HG02840 (cell line): ENCODE data around the gene CNPPD1.
"Not testable (repeated sequence)": the region's sequence is repeated elsewhere in the genome, so short reads cannot be mapped to it uniquely, and the experiment has no call there.

Experiments
- ATAC-seq: cut with Tn5 transposase; IDR thresholded peaks from one replicate; pipeline ENCODE4 v1.9.1; 2021; ENCODE audit warnings: mild to moderate bottlenecking, moderate library complexity, moderate number of reproducible peaks; ENCODE audit not compliant: unreplicated experiment, low FRiP score

The CNPPD1 gene

GRCh38 chr2:219209236-219210195, 32.8 kb upstream of the CNPPD1 start:
- ATAC-seq, result no peak

DNA sequence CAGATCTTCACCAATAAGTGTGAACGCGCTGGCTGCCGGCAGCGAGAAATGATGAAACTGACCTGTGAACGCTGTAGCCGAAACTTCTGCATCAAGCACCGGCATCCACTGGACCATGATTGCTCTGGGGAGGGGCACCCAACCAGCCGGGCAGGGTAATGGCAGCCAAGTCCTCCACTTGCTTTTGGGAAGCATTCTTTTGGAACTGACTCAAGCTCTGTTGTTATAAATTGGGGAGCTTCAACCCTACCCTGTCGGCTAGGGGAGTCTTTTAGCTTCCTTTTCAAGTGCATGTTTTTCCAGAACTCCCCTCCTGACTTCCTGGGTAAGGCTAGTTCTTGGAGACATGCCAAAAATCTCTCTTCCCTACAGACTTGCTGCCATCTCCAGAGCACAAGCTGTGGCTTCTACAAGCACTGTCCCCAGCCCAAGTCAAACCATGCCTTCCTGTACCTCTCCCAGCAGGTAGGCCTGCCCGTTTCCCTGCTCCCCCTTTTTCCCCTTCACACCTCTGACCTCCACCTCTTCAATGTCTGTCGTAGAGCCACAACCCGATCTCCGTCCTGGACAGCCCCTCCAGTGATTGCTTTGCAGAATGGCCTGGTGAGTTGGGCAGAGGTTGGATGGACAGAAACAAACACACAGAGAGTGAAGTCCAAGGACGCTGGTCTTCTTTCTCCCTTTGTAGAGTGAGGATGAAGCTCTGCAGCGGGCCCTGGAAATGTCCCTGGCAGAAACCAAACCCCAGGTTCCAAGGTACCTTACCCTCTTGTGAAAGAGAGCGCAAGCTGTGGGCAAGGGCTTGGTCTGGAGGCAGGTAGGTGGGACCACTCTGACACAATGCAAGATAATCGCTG, 31.4 kb upstream of the CNPPD1 start:
- no peak for ATAC-seq

DNA sequence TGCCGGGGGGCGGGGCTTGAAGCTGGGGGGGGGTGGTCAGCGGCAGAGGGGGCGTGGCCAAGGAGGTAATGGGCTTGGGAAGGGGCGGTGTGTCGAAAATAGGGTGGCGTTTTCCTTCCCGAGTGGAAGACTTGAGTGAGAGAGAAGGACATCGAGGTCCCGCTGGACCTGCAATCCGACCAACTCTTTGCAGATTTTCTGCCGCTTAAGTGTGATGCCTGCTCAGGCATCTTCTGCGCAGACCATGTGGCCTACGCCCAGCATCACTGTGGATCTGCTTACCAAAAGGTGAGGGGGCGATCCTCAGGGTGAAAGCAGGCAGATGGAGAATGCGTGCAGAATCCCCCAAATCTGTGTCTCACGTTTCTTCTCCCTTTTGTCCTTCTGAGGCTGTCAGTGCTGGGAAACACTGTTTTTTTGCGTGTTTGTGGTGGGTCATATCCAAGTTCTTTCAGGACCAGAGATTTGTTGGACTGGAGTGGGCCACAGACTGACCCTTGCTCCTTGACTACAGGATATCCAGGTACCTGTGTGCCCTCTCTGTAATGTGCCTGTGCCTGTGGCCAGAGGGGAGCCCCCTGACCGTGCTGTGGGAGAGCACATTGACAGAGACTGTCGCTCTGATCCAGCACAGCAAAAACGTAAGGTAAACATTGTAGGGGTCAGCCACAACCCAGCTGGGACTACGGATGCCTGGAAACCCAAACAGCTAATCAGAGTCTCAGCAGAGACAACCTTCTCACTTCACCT, 30.6 kb upstream of the CNPPD1 start:
- ATAC-seq, result no peak

DNA sequence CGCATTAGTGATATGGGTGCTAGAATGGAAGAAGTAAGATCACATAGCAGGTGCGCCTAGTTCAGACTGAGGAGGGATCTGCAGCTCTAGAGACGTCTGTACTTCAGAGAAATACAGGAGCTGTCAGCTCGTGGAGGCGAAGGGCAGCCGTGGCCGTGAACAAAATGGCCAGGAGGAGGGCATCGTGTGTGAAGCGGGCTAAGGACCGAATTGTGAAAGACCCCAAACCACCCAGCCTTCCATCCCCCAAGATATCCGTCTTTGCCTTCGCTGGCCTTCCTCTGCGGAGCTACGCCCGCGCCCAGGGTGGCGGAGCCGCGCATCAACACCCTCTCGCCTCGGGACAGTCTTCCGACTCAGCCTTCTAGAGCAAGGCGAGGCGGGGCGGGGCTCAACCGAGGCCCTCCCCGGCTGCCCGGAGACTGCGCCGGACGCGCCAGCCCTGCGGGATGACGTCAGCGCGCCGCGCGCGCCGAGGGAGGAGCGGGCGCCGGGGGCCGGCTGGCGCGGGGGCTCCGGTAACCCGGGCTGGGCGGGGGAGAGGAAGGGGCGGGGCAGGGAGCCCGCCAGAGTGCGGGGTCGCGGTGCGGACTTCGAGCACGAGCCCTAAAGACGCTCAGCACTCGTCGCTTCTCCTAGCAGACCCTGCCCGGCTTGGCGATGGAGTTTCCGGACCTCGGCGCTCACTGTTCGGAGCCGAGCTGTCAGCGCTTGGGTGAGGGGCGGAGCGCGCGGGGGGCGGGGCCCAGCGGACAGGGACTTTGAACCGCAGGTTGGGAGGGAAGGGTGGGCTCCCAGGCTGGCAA, 29.8 kb upstream of the CNPPD1 start, which contains the start of gene ZFAND2B:
Gene ZFAND2B, plus strand, starts transcription at position 455 of the 806 bp plus-strand sequence. Its CDS starts 206 bp downstream, at position 661.
- peak; percentile 93 for ATAC-seq

DNA sequence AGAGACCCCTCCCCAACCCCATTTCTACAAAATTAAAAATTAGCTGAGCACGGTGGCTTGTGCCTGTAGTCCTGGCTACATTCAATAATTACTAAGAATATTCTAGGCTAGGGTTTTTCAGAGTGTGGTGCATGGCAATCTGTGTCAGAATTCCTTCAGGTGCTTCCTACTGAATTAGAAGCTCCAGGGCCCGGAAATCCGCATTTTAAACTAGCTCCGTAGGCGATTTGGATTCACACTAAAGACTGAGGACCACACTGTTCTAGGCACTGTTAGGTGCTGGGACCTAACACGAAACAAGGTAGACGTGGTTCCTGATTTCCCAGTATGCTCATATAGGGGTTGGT, 29.2 kb upstream of the CNPPD1 start:
- no peak for ATAC-seq

- no peak for ATAC-seq
Observed at GRCh38 chr2:219205165-219205538, 28.4 kb upstream of the CNPPD1 start.

DNA sequence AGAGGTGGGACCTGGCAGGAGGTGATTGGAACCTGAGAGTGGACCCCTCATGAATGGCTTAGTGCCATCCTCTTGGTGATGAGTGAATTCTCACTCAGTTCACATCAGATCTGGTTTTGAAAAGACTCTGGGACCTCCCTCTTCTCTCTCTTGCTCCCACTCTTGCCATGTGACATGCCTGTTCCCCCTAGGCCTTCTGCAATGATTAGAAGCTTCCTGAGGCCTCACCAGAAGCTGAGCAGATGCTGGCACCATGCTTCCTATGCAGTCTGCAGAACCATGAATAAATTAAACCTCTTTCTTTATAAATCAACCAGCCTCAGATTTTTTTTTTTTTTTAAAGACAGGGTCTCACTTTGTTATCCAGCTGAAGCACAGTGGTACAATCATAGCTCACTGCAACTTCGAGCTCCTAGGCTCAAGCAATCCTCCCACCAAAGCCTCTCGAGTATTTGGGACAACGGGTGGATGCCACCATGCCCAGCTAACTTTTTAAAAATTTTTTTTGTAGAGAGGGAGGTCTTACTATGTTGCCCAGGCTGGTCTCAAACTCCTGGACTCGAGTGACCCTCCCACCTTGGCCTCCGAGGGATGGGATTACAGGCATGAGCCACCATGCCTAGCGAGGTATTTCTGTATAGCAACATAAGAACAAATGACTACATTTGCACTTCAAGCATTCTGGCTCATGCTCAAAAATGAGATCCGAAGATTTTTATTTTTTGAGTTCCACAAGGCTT, 27.9 kb upstream of the CNPPD1 start:
- no peak for ATAC-seq

- ATAC-seq, result not testable (repeated sequence)
Observed at GRCh38 chr2:219201331-219201730, 24.6 kb upstream of the CNPPD1 start.

GRCh38 chr2:219200502-219201326, 24.0 kb upstream of the CNPPD1 start:
- ATAC-seq, result not testable (repeated sequence)

GRCh38 chr2:219199470-219200211, 22.9 kb upstream of the CNPPD1 start:
- ATAC-seq, result no peak

DNA sequence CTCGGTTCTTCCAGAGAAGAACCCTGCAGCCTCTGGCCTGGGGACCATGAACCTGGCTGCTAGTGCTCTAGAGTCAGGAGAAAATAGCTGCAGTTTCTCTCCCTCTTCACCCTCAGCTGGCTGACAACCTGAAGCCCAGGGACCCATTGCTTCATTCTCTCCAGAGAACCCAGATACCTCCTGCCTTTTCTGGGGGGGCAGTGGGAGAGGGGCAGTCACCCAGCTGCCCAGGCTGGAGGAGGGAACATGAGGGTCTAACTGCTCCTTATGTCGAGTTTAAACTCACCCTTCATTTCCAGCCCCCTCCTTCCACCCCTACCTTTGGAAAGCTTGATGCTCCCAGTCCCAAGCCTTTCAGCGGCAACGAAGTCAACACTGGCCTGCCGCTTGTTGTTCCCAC, 22.2 kb upstream of the CNPPD1 start:
- ATAC-seq, result no peak

- ATAC-seq, result no peak
Observed at GRCh38 chr2:219197388-219197787, 20.7 kb upstream of the CNPPD1 start.

DNA sequence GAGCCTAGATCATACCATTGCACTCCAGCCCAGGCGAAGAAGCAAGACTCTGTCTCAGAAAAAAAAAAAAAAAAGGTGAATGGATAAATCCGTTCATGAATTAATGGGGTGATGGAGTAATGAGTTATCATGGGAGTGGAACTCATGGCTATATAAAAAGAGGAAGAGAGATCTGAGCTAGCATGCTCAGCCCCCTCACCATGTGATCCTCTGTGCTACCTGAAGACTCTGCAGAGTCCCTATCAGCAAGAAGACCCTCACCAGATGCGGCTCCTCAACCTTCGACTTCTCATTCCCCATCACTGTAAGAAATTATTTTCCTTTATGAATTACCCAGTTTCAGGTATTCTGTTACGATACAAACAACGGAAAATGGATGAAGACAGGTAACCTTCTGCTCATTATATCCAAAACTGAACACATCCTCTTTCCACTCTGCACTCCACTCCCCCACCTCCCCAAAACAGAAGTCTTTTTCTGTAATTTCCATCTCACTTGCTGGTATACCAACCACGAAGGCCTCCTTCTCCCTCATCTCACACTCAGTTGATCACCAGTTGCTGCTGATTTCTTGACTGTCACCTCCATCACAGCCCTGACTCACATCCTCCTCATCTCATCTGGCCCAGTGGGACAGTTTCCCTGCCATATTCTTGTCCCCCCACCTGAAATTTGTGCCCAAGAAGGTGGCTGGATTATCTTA, 10.2 kb upstream of the CNPPD1 start:
- no peak for ATAC-seq

DNA sequence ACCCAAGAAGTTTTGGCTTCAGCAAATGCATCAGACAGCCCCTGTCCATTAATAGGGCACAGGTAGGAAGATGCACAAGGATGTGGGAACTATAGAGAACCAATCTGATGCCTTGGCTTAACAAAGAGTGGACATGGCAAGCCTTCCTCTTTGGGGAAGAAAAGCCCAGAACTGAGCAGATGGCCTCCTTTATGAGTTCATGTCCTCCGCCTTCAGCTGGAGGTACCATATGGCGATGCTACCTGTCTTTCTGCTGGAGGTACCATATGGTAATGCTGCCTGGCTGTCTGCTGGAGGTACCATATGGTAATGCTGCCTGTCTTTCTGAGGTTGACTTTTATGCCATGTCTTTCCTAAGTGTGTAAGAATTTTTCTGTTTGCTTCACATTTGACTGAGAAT, 7.4 kb upstream of the CNPPD1 start:
- no peak for ATAC-seq

- ATAC-seq, result no peak
Observed at GRCh38 chr2:219183151-219183772, 6.5 kb upstream of the CNPPD1 start.

DNA sequence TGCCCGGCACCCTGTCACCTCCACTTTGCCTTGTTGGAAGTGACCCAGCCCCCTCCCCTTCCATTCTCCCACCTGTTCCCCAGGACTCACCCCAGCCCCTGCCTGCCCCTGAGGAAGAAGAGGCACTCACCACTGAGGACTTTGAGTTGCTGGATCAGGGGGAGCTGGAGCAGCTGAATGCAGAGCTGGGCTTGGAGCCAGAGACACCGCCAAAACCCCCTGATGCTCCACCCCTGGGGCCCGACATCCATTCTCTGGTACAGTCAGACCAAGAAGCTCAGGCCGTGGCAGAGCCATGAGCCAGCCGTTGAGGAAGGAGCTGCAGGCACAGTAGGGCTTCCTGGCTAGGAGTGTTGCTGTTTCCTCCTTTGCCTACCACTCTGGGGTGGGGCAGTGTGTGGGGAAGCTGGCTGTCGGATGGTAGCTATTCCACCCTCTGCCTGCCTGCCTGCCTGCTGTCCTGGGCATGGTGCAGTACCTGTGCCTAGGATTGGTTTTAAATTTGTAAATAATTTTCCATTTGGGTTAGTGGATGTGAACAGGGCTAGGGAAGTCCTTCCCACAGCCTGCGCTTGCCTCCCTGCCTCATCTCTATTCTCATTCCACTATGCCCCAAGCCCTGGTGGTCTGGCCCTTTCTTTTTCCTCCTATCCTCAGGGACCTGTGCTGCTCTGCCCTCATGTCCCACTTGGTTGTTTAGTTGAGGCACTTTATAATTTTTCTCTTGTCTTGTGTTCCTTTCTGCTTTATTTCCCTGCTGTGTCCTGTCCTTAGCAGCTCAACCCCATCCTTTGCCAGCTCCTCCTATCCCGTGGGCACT, 5.8 kb upstream of the CNPPD1 start:
- ATAC-seq, result no peak
